HEK293 (cell line): ENCODE measurements around the gene PCGF1.

Source experiments
- KLF17 ChIP-seq: fragments of 450-650 bp; formaldehyde crosslinking; IDR thresholded peaks from 2 replicates; pipeline ENCODE4 v1.5.1; 2016; ENCODE audit warnings: missing biosample characterization, missing genetic modification characterization
- MYNN ChIP-seq: fragments of 450-650 bp; formaldehyde crosslinking; IDR thresholded peaks from 2 replicates; pipeline ENCODE4 v1.5.1; 2016; ENCODE audit warnings: missing biosample characterization, missing genetic modification characterization, borderline replicate concordance
- OSR2 ChIP-seq: fragments of 450-650 bp; formaldehyde crosslinking; IDR thresholded peaks from 2 replicates; pipeline ENCODE4 v1.5.1; 2016; ENCODE audit warnings: missing biosample characterization, missing genetic modification characterization
- PRDM10 ChIP-seq: fragments of 450-650 bp; formaldehyde crosslinking; IDR thresholded peaks from 2 replicates; pipeline ENCODE4 v1.5.1; 2016; ENCODE audit warnings: missing biosample characterization, missing genetic modification characterization
- RBAK ChIP-seq: fragments of 450-650 bp; formaldehyde crosslinking; IDR thresholded peaks from 2 replicates; pipeline ENCODE4 v1.5.1; 2016; ENCODE audit warnings: missing biosample characterization, missing genetic modification characterization
- REPIN1 ChIP-seq: fragments of 450-650 bp; formaldehyde crosslinking; IDR thresholded peaks from 2 replicates; pipeline ENCODE4 v1.5.1; 2017; ENCODE audit warnings: missing biosample characterization, missing genetic modification characterization, low read depth
- TRIM28 ChIP-seq: IDR thresholded peaks from 2 replicates; pipeline ENCODE4 v1.6.1; 2011; ENCODE audit warnings: low read length, control low read depth, borderline replicate concordance
- ZBTB20 ChIP-seq: fragments of 450-650 bp; formaldehyde crosslinking; IDR thresholded peaks from 2 replicates; pipeline ENCODE4 v1.5.1; 2016; ENCODE audit warnings: missing biosample characterization, missing genetic modification characterization
- ZBTB21 ChIP-seq: fragments of 450-650 bp; formaldehyde crosslinking; IDR thresholded peaks from 2 replicates; pipeline ENCODE4 v1.5.1; 2017; ENCODE audit warnings: missing biosample characterization, missing genetic modification characterization
- ZBTB44 ChIP-seq: fragments of 450-650 bp; IDR thresholded peaks from 2 replicates; pipeline ENCODE4 v1.5.1; 2018; ENCODE audit warnings: missing biosample characterization, mild to moderate bottlenecking, missing genetic modification characterization
- ZBTB48 ChIP-seq: fragments of 450-650 bp; formaldehyde crosslinking; IDR thresholded peaks from 2 replicates; pipeline ENCODE4 v1.5.1; 2016; ENCODE audit warnings: missing biosample characterization, missing genetic modification characterization
- ZFHX2 ChIP-seq: fragments of 450-650 bp; formaldehyde crosslinking; conservative IDR thresholded peaks from 2 replicates; pipeline ENCODE4 v1.5.1; 2016; ENCODE audit warnings: missing biosample characterization, missing genetic modification characterization
- ZNF148 ChIP-seq: fragments of 450-650 bp; formaldehyde crosslinking; IDR thresholded peaks from 2 replicates; pipeline ENCODE4 v1.5.0; 2017; ENCODE audit warnings: missing biosample characterization, missing genetic modification characterization, borderline replicate concordance
- ZNF157 ChIP-seq: fragments of 450-650 bp; formaldehyde crosslinking; IDR thresholded peaks from 2 replicates; pipeline ENCODE4 v1.5.1; 2016; ENCODE audit warnings: missing biosample characterization, missing genetic modification characterization
- ZNF214 ChIP-seq: fragments of 450-650 bp; formaldehyde crosslinking; IDR thresholded peaks from 2 replicates; pipeline ENCODE4 v1.5.1; 2017; ENCODE audit warnings: missing biosample characterization, mild to moderate bottlenecking, missing genetic modification characterization, borderline replicate concordance
- ZNF274 ChIP-seq, 2 experiments: fragments of 200-500 bp in 1 of 2; fragments of 450-650 bp in 1 of 2; sonication (Bioruptor generic) in 1 of 2; formaldehyde crosslinking in 1 of 2; IDR thresholded peaks; 2 replicates each; pipeline versions ENCODE4 v1.5.1 to v1.6.1; 2014 to 2016; ENCODE audit warnings: borderline replicate concordance in 1 of 2, inconsistent platforms in 1 of 2, low read length in 1 of 2, missing biosample characterization in 1 of 2, missing genetic modification characterization in 1 of 2
- ZNF473 ChIP-seq: fragments of 450-650 bp; formaldehyde crosslinking; IDR thresholded peaks from 2 replicates; pipeline ENCODE4 v1.5.1; 2017; ENCODE audit warnings: missing biosample characterization, missing genetic modification characterization
- ZNF510 ChIP-seq: fragments of 450-650 bp; formaldehyde crosslinking; IDR thresholded peaks from 2 replicates; pipeline ENCODE4 v1.5.1; 2018; ENCODE audit warnings: mild to moderate bottlenecking, missing genetic modification characterization, missing biosample characterization; ENCODE audit not compliant: insufficient replicate concordance
- ZNF549 ChIP-seq: fragments of 450-650 bp; IDR thresholded peaks from 2 replicates; pipeline ENCODE4 v1.5.1; 2018; ENCODE audit warnings: missing biosample characterization, missing genetic modification characterization, mild to moderate bottlenecking, inconsistent platforms, moderate library complexity
- ZSCAN30 ChIP-seq: fragments of 450-650 bp; IDR thresholded peaks from 2 replicates; pipeline ENCODE4 v1.5.1; 2018; ENCODE audit warnings: missing biosample characterization, mild to moderate bottlenecking, missing genetic modification characterization, moderate library complexity
- ZSCAN4 ChIP-seq: fragments of 450-650 bp; formaldehyde crosslinking; IDR thresholded peaks from 2 replicates; pipeline ENCODE4 v1.5.1; 2017; ENCODE audit warnings: missing biosample characterization, missing genetic modification characterization

Gene PCGF1

GRCh38 chr2:74548285-74548899 lies 40.9 kb upstream of the PCGF1 start (continued):
- no peak for TF ChIP-seq KLF17 (tag by site-specific recombination)
- TF ChIP-seq ZFHX2 = no peak
- TF ChIP-seq OSR2 (tag by site-specific recombination) = peak; percentile 72
- peak; percentile 89 for TF ChIP-seq ZBTB20
- TF ChIP-seq ZNF549 (tag by site-specific recombination) = no peak
- TF ChIP-seq ZSCAN30 (tag by site-specific recombination) = no peak
- no peak for TF ChIP-seq REPIN1 (tag by site-specific recombination)
- TF ChIP-seq MYNN (tag by site-specific recombination) = 0 out of 2 replicates have a peak, but pooled peaks have one; percentile 15
- no peak for TF ChIP-seq ZNF148 (tag by site-specific recombination)
- TF ChIP-seq RBAK (tag by site-specific recombination) = no peak
- TF ChIP-seq ZNF157 (tag by site-specific recombination) = no peak
- TF ChIP-seq ZNF214 (tag by site-specific recombination) = no peak
- no peak for TF ChIP-seq ZBTB21 (tag by site-specific recombination)
- no peak for TF ChIP-seq ZBTB48 (tag by site-specific recombination)
- TF ChIP-seq ZBTB44 (tag by site-specific recombination) = no peak
- no peak for TF ChIP-seq ZNF473 (tag by site-specific recombination)
- no peak for TF ChIP-seq ZNF510 (tag by site-specific recombination)
- TF ChIP-seq PRDM10 (tag by site-specific recombination) = peak; percentile 90
- no peak for TF ChIP-seq TRIM28
- no peak for TF ChIP-seq ZNF274 (IDR thresholded peaks at IDR 0.05; ENCODE audit: low read length)
- TF ChIP-seq ZNF274 (tag by site-specific recombination; IDR thresholded peaks at IDR 0.05; ENCODE audit: borderline replicate concordance) = no peak
- TF ChIP-seq ZSCAN4 (tag by site-specific recombination) = no peak
